ENCODE measurements around the gene SLC13A3. TPM values are rescaled to one million over a fixed set of nuclear protein-coding genes. Genes with fewer than 3 reads are reported as not detected.

The SLC13A3 gene
- total RNA-seq, 4 donors from 2014 or later: 5.7 to 11.6 (median 9.3) TPM

GRCh38 chr20:46530640-46531039, 120.6 kb downstream of the SLC13A3 start:
- no peak for TF ChIP-seq CTCF (IDR thresholded peaks at IDR 0.05)
- TF ChIP-seq EP300 (IDR thresholded peaks at IDR 0.05): no peak
- TF ChIP-seq POLR2A (IDR thresholded peaks at IDR 0.05): no peak
- Histone ChIP-seq H3K4me3 (no peak overlapping the region), H3K27me3 (peaks cover 0 to 7% of the 10 kb centered on the region in 2 donors), H3K4me1 (peaks cover 0 to 4% (median 0%) of the 10 kb centered on the region in 4 donors), H3K9me3 (no peaks in the 10 kb centered on the region), H3K27ac (no peak overlapping the region), H3K36me3 (no peaks in the 10 kb centered on the region)
- WGBS, 2 donors: 71 to 82% methylated on average over 4 of the region's 4 CpGs
- no peak for DNase-seq (ENCODE audit: low spot score in 2 of 2)

DNA sequence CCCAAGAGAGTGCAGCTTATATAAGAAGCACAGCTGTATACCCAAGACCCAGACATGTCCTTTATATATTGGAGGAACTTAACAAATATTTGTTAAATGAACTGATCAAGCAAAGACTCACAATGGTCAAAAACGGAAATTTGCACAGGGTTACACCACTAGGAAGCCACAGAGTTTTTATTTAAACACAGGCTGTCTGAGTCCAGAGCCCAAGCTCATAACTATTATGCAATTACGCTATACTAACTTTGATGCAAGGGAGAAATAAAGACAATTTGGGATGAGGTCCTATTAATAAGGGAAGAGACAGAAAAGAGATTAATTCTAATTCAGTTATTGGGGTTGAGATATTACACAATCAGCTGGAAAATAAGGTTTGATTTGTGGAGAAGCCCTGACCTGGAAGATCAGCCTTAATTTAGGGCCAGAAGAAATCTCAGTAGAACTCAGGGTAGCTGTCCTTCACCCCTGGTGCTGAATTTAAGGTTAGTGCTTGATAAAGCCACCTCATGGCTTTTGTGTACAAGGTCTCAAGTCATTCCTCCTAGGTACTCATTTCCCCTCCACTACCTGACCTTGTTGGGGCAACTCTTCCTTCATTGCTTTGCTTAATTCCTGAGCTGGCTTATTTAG, 127.4 kb downstream of the SLC13A3 start:
- H3K27me3 ChIP-seq: peaks cover 0 to 16% of the 10 kb centered on the region in 2 donors
- 49 to 62% methylated on average over 2 of the region's 2 CpGs for WGBS, 2 donors
- TF ChIP-seq CTCF (IDR thresholded peaks at IDR 0.05) (no peak), EP300 (IDR thresholded peaks at IDR 0.05) (no peak), POLR2A (IDR thresholded peaks at IDR 0.05) (no peak)
- no peaks in the 10 kb centered on the region for H3K4me1 ChIP-seq
- DNase-seq (ENCODE audit: low spot score in 2 of 2): no peak
- peaks cover 0 to 3% (median 0%) of the 10 kb centered on the region in 4 donors for H3K9me3 ChIP-seq
- H3K36me3 ChIP-seq: no peaks in the 10 kb centered on the region
- no peak overlapping the region for H3K4me3 ChIP-seq
- H3K27ac ChIP-seq: no peak overlapping the region

GRCh38 chr20:46523108-46523507, 128.2 kb downstream of the SLC13A3 start:
- no peak overlapping the region for H3K4me3 ChIP-seq
- WGBS, 2 donors: 55 to 69% methylated on average over 5 of the region's 5 CpGs
- TF ChIP-seq EP300 (IDR thresholded peaks at IDR 0.05) (no peak), POLR2A (IDR thresholded peaks at IDR 0.05) (no peak), CTCF (IDR thresholded peaks at IDR 0.05) (no peak)

DNA sequence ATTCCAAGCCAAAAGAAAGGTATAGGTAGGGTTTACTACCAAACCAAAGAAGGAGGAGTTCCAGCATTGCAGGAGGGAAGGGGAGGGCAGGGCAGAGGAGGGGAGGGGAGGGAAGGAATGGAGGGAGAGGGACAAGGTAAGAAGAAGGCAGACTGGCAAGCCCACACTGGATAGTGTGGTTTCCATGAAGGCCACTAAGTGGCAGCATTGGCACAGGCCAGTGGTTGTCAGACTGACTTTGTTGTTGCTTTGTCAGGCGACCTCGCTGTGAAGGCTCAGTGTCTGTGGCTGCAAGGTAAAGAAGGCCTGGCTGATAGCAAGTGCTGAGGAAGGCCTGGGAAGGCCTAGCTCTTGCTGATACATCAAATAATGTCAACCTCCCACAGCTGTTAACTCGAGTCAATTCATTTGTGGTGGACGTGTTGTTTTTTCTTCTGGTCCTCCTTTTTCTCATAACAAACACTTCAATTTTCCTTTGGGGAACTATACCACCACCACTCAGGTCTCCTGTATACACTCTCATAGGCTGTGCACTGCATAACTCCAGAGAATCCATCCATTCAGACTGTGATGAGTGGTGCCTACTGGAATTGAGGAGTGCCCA, 130.2 kb downstream of the SLC13A3 start:
- peak in 1 of 2 donors; percentile 15 for DNase-seq (ENCODE audit: low spot score in 2 of 2)
- H3K36me3 ChIP-seq: no peaks in the 10 kb centered on the region
- no peak overlapping the region for H3K27ac ChIP-seq
- H3K27me3 ChIP-seq: peaks cover 0 to 26% of the 10 kb centered on the region in 2 donors
- TF ChIP-seq POLR2A (IDR thresholded peaks at IDR 0.05) (no peak), EP300 (IDR thresholded peaks at IDR 0.05) (no peak), CTCF (IDR thresholded peaks at IDR 0.05) (peak; percentile 36 to 61 (median 46))
- no peaks in the 10 kb centered on the region for H3K4me1 ChIP-seq
- WGBS, 2 donors: 26% methylated on average over 4 of the region's 4 CpGs
- H3K4me3 ChIP-seq: no peak overlapping the region
- H3K9me3 ChIP-seq: peaks cover 0 to 3% (median 0%) of the 10 kb centered on the region in 4 donors

More at GRCh38 chr20:46523108-46523507, 128.2 kb downstream of the SLC13A3 start:
- Histone ChIP-seq H3K9me3 (peaks cover 0 to 3% (median 0%) of the 10 kb centered on the region in 4 donors), H3K27ac (no peak overlapping the region), H3K36me3 (no peaks in the 10 kb centered on the region), H3K4me1 (no peaks in the 10 kb centered on the region), H3K27me3 (peaks cover 0 to 22% of the 10 kb centered on the region in 2 donors)
- no peak for DNase-seq (ENCODE audit: low spot score in 2 of 2)

GRCh38 chr20:46520540-46520939, 130.7 kb downstream of the SLC13A3 start:
- Histone ChIP-seq H3K27ac (no peak overlapping the region), H3K36me3 (no peaks in the 10 kb centered on the region), H3K27me3 (peaks cover 0 to 29% of the 10 kb centered on the region in 2 donors), H3K4me1 (no peaks in the 10 kb centered on the region), H3K4me3 (no peak overlapping the region), H3K9me3 (peaks cover 0 to 3% (median 0%) of the 10 kb centered on the region in 4 donors)
- no peak for DNase-seq (ENCODE audit: low spot score in 2 of 2)
- TF ChIP-seq CTCF (IDR thresholded peaks at IDR 0.05) (no peak), POLR2A (IDR thresholded peaks at IDR 0.05) (no peak), EP300 (IDR thresholded peaks at IDR 0.05) (no peak)
- WGBS, 2 donors: 77 to 95% methylated on average over 4 of the region's 4 CpGs

All from tibial nerve (tissue), 4 donors.